ENCODE measurements around the gene RIT2. TPM values are rescaled to one million over a fixed set of nuclear protein-coding genes. Genes with fewer than 3 reads are reported as not detected.

RIT2 gene
- polyA plus RNA-seq, 1 of the 3 experiments (the other 2 are of a cell fraction), result not detected

- CTCF ChIA-PET, result no interaction called here
- no peaks in the 10 kb centered on the region for H3F3A ChIP-seq (replicated peaks; ENCODE audit: insufficient read depth)
- POLR2A ChIA-PET, result no interaction called here
Observed at GRCh38 chr18:43080671-43081070, 34.8 kb downstream of the RIT2 start.

More at GRCh38 chr18:43080671-43081070, 34.8 kb downstream of the RIT2 start:
- no peak for DNase-seq
- Histone ChIP-seq H3K36me3 (replicated peaks in 1 of 2; ENCODE audit: control insufficient read depth in 1 of 2, insufficient read depth in 2 of 2, low read length in 1 of 2) (no peaks in the 10 kb centered on the region), H3K9me3 (no peaks in the 10 kb centered on the region), H3K4me3 (ENCODE audit: low read depth in 2 of 2, low read length in 1 of 2) (no peak overlapping the region), H3K4me1 (ENCODE audit: control insufficient read depth in 1 of 2, insufficient read depth in 2 of 2, low read depth in 1 of 2, low read length in 1 of 2) (peaks cover 0 to 9% of the 10 kb centered on the region in 2 experiments; a peak in 2 of 4 replicates), H2AFZ (ENCODE audit: low read depth) (no peak overlapping the region), H3K27me3 (ENCODE audit: insufficient read depth) (no peaks in the 10 kb centered on the region), H3K79me2 (ENCODE audit: insufficient read depth) (no peaks in the 10 kb centered on the region), H3K27ac (ENCODE audit: low read depth in 2 of 2, low read length in 1 of 2) (no peak overlapping the region), H4K20me1 (ENCODE audit: insufficient read depth) (no peaks in the 10 kb centered on the region), H3K9me2 (no peaks in the 10 kb centered on the region), H3K4me2 (no peak overlapping the region), H3K9ac (no peak overlapping the region)
- 52% methylated on average over 3 of the region's 3 CpGs for WGBS (ENCODE audit: low lambda C conversion rate)
- no peak for TF ChIP-seq ELF1 (IDR thresholded peaks at IDR 0.05)
- TF ChIP-seq TAF1 (IDR thresholded peaks at IDR 0.05; ENCODE audit: borderline replicate concordance, low read depth, low read length), result no peak
- TF ChIP-seq YY1 (IDR thresholded peaks at IDR 0.05; ENCODE audit: low read depth), result no peak
- no peak for TF ChIP-seq NRF1 (IDR thresholded peaks at IDR 0.05; ENCODE audit: low read depth, low read length)
- TF ChIP-seq GATA2 (CRISPR knock-in tag; IDR thresholded peaks at IDR 0.05), result no peak
- no peak for TF ChIP-seq TEAD4 (IDR thresholded peaks at IDR 0.05; ENCODE audit: borderline replicate concordance, insufficient read depth)
- no peak for TF ChIP-seq REST (IDR thresholded peaks at IDR 0.05; ENCODE audit: low read depth, low read length)
- TF ChIP-seq USF2 (IDR thresholded peaks at IDR 0.05; ENCODE audit: borderline replicate concordance, low read depth, low read length), result no peak
- no peak for TF ChIP-seq TCF12 (IDR thresholded peaks at IDR 0.05)
- TF ChIP-seq RAD21 (IDR thresholded peaks at IDR 0.05; ENCODE audit: low read length), result no peak
- no peak for TF ChIP-seq JUND (IDR thresholded peaks at IDR 0.05)
- no peak for TF ChIP-seq FOSL2 (IDR thresholded peaks at IDR 0.05; ENCODE audit: borderline replicate concordance, low read depth)
- TF ChIP-seq RXRA (IDR thresholded peaks at IDR 0.05; ENCODE audit: borderline replicate concordance, low read depth), result no peak
- no peak for TF ChIP-seq FOXM1 (IDR thresholded peaks at IDR 0.05; ENCODE audit: low read depth)
- no peak for TF ChIP-seq MXI1 (IDR thresholded peaks at IDR 0.05; ENCODE audit: low read depth, low read length)
- TF ChIP-seq RFX5 (IDR thresholded peaks at IDR 0.05; ENCODE audit: low read length), result no peak
